Left lung (tissue), 10 donors: ENCODE data around the gene ONECUT2. TPM values are rescaled to one million over a fixed set of nuclear protein-coding genes. Genes with fewer than 3 reads are reported as not detected.

Source experiments
- ATAC-seq: fragments of 200-7000 bp; cut with Tn5 transposase; one replicate; pipeline ENCODE4 v1.9.1; 2020; ENCODE audit warnings: moderate library complexity
- DNase-seq, 4 donors: peaks; one replicate each; pipeline ENCODE4 v3.0.0-alpha.2; 2013 to 2020
- H3K27ac ChIP-seq, 2 donors: fragments of 200-600 bp; sonication (generic) in 1 of 2; one replicate each; pipeline versions ENCODE4 v1.5.0 to v1.8.0; 2020 to 2021
- H3K27me3 ChIP-seq, 2 donors: fragments of 200-600 bp; sonication (generic) in 1 of 2; one replicate each; pipeline versions ENCODE4 v1.5.0 to v1.8.0; 2020 to 2021
- H3K36me3 ChIP-seq, 2 donors: fragments of 200-600 bp; sonication (generic) in 1 of 2; one replicate each; pipeline versions ENCODE4 v1.5.0 to v1.8.0; 2020 to 2021
- H3K4me1 ChIP-seq, 2 donors: fragments of 200-600 bp; one replicate each; pipeline ENCODE4 v1.8.0; 2021
- H3K4me3 ChIP-seq, 2 donors: fragments of 200-600 bp; sonication (generic) in 1 of 2; one replicate each; pipeline versions ENCODE4 v1.5.0 to v1.8.0; 2020 to 2021; ENCODE audit warnings: mild to moderate bottlenecking in 1 of 2
- H3K9me3 ChIP-seq, 2 donors: fragments of 200-600 bp; sonication (generic) in 1 of 2; one replicate each; pipeline versions ENCODE4 v1.5.0 to v1.8.0; 2020 to 2021
- CTCF ChIP-seq, 2 donors: fragments of 200-600 bp; sonication (generic) in 1 of 2; IDR thresholded peaks; one replicate each; pipeline versions ENCODE4 v1.5.0 to v1.8.0; 2021; ENCODE audit warnings: antibody characterized with exemption in 2 of 2
- intact Hi-C, 2 donors: fragments of 100-400 bp; cut with DNase I; formaldehyde crosslinking; loops; one replicate each; pipeline versions ENCODE4 v1.11.2 to v1.14.2; 2022
- polyA plus RNA-seq, 6 donors: library from polyadenylated mRNA; unstranded; fragments of 120-200 nt; gene quantifications; one replicate each; pipeline ENCODE4 v1.2.1, GENCODE V29; 2013; ENCODE audit not compliant: insufficient read length in 6 of 6
- total RNA-seq, 2 donors: library from RNA; stranded (reverse); fragmentation: NEBNext Ultra II Directional; extraction: Animal tissue kit (Norgen Biotek cat#: 25700); gene quantifications; one replicate each; pipeline ENCODE4 v1.2.1, GENCODE V29; 2021
- donor health status: DM: no; HTN: yes; CAD: no.
- donor health status: DM: no; HTN: no; CAD: no.

Gene ONECUT2
- total and polyA plus RNA-seq, 8 donors, result 0.03 to 0.26 (median 0.06) TPM

GRCh38 chr18:57431467-57432080, 3.6 kb upstream of the ONECUT2 start:
- intact Hi-C loops, result no loop called here
- no peak for DNase-seq

GRCh38 chr18:57432140-57432539, 3.0 kb upstream of the ONECUT2 start:
- ATAC-seq (no peak), DNase-seq (no peak)
- TF ChIP-seq CTCF (IDR thresholded peaks at IDR 0.05), result no peak
- Histone ChIP-seq H3K4me3 (no peak overlapping the region), H3K9me3 (peaks cover 0 to 2% of the 10 kb centered on the region in 2 donors), H3K36me3 (no peaks in the 10 kb centered on the region), H3K27me3 (peaks cover 89 to 97% of the 10 kb centered on the region in 2 donors), H3K27ac (no peak overlapping the region), H3K4me1 (peaks cover 3 to 39% of the 10 kb centered on the region in 2 donors)
- intact Hi-C loops, result no loop called here

More at GRCh38 chr18:57431467-57432080, 3.6 kb upstream of the ONECUT2 start:
- peaks cover 89 to 97% of the 10 kb centered on the region in 2 donors for H3K27me3 ChIP-seq
- peaks cover 3 to 34% of the 10 kb centered on the region in 2 donors for H3K4me1 ChIP-seq
- peaks cover 0 to 2% of the 10 kb centered on the region in 2 donors for H3K9me3 ChIP-seq
- no peak overlapping the region for H3K27ac ChIP-seq
- no peak for ATAC-seq
- no peaks in the 10 kb centered on the region for H3K36me3 ChIP-seq
- TF ChIP-seq CTCF (IDR thresholded peaks at IDR 0.05), result no peak
- no peak overlapping the region for H3K4me3 ChIP-seq

DNA sequence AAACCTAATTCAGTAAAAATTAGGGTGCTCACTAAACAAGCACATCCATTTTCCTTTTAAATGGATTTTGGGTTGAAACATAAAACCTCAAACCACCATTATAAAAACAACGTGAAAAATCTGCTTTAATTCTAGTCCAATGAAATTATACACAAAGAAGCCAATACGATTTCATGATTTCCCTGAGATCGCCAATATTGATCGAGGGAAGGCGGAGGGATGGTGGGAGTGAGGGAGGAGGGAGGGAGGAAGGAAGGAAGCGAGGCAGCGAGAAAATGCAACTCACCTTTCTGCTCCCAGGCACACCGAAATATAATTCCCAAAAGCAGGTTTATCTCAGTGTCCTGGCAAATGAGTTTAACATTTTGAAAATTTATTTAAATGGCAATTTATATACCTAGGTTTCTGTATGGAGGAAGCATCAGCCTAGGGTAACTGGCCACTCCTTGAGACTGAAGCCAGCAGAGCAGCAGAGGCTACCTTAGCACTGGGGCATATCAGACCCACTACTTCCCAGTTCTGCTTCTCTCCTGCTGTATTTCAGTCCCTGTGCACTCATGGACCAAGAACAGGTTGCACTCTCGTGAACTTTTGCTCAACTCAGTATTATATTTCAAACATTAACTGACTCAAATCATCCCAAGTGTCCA, 2.3 kb upstream of the ONECUT2 start:
- no peak for DNase-seq
- intact Hi-C loops, result no loop called here
- Histone ChIP-seq H3K27me3 (peaks cover 89 to 97% of the 10 kb centered on the region in 2 donors), H3K36me3 (no peaks in the 10 kb centered on the region), H3K4me3 (no peak overlapping the region), H3K9me3 (peaks cover 0 to 2% of the 10 kb centered on the region in 2 donors), H3K4me1 (peaks cover 5 to 44% of the 10 kb centered on the region in 2 donors), H3K27ac (no peak overlapping the region)
- no peak for TF ChIP-seq CTCF (IDR thresholded peaks at IDR 0.05)
- ATAC-seq, result no peak

GRCh38 chr18:57433482-57433881, 1.7 kb upstream of the ONECUT2 start:
- Histone ChIP-seq H3K36me3 (no peaks in the 10 kb centered on the region), H3K27ac (no peak overlapping the region), H3K27me3 (peaks cover 89 to 97% of the 10 kb centered on the region in 2 donors), H3K9me3 (peaks cover 0 to 2% of the 10 kb centered on the region in 2 donors), H3K4me3 (no peak overlapping the region), H3K4me1 (peaks cover 5 to 44% of the 10 kb centered on the region in 2 donors)
- TF ChIP-seq CTCF (IDR thresholded peaks at IDR 0.05), result no peak
- intact Hi-C loops, result no loop called here
- DNase-seq (no peak), ATAC-seq (no peak)

DNA sequence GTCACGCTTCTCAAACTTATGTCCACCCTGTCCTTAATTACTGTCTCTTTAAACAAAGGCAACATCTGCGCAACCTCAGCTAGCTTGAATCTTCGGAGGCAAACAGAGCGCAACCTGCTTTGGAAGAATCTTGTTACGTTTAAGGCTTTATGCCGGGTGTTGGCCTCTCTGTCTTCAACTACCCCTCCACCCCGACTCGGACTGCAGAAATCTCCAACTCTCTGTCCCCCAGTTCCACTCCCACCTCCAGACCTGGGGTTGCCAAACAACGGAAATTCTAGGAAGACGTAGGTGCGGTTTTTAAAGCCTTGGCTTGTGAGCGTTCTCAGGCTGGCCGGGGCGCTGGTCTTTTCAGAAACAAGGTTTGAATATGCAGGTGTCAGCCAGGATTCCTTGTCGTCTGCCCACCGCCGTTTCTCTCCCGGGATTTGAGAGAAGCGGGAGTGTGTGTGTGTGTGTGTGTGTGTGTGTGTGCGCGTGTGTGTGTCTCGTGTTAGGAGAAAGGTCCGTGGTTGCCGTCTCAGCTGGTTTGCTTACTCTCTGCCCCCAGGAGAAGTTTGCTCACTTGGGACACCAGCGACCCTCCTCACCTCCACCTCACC, 1.1 kb upstream of the ONECUT2 start:
- H3K27me3 ChIP-seq, result peaks cover 89 to 97% of the 10 kb centered on the region in 2 donors
- H3K4me3 ChIP-seq, result no peak overlapping the region
- H3K27ac ChIP-seq, result no peak overlapping the region
- peaks cover 5 to 46% of the 10 kb centered on the region in 2 donors for H3K4me1 ChIP-seq
- intact Hi-C loops, result no loop called here
- H3K9me3 ChIP-seq, result no peaks in the 10 kb centered on the region
- H3K36me3 ChIP-seq, result no peaks in the 10 kb centered on the region
- no peak for TF ChIP-seq CTCF (IDR thresholded peaks at IDR 0.05)
- DNase-seq (no peak), ATAC-seq (no peak)
